Middle frontal gyrus (tissue), 1 donor: ENCODE measurements around the gene DCAF11.

ENCODE experiments used
- DNase-seq: peaks from one replicate; pipeline ENCODE4 v3.0.0-alpha.2; 2015; ENCODE audit warnings: low spot score; ENCODE audit errors: extremely low spot score

Gene DCAF11

DNA sequence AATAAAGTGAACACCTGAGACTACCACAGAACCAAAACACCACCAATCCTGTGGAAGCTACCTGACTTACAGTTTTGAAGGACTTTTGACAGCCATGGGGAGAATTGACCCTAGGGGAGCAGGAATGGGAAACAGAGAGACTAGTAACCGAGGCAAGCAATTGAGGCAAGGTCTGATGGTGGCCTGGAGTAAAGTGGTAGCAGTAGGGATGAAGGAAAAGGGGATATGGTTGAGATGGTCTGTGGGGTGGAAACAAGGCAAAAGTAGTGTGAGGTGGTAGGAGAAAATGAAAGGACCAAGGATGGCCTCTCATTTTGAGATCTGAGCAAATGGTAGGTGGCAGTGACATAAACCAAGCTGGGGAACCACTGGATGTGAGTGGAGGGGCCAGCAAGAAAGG, 42.3 kb downstream of the DCAF11 start:
- no peak for DNase-seq

DNA sequence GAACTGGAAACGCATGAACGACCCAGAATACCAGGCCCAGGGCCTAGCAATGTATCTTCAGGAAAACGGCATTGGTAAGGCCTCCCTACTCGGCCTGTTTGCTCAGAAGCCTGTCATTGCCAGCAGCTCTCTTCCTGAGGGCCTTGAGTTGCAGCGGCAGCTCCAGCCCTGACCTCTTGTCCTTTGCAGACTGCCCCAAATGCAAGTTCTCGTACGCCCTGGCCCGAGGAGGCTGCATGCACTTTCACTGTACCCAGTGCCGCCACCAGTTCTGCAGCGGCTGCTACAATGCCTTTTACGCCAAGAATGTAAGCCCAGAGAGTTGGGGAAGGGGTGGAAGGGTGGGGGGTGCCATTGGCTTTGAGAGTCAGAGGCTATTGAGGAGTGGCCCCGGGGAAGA, 42.8 kb downstream of the DCAF11 start:
- no peak for DNase-seq

DNA sequence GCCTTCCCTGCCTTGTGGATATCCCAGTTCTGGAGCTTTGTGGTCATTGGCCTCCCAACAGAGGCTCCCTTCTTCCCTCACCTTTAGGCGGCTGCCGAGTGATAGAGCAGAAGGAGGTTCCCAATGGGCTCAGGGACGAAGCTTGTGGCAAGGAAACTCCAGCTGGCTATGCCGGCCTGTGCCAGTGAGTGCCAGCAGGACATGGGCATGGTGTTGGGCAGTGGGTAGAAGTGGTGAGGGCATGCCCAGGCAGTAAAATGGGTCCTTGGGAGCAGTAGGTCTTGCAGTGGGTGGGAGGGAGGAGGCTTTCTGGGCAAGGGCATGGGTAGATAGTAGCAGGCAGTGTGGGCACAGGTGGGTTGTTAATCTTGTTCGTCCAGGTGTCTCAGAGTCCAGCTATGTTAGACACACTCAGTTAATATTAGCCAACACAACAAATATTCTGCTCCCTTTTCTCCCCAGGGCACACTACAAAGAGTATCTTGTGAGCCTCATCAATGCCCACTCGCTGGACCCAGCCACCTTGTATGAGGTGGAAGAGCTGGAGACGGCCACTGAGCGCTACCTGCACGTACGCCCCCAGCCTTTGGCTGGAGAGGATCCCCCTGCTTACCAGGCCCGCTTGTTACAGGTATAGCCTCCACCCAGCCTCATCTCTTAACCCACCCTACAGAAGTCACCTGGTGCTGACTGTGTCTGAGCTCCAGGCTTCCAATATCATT, 45.4 kb downstream of the DCAF11 start:
- no peak for DNase-seq

DNA sequence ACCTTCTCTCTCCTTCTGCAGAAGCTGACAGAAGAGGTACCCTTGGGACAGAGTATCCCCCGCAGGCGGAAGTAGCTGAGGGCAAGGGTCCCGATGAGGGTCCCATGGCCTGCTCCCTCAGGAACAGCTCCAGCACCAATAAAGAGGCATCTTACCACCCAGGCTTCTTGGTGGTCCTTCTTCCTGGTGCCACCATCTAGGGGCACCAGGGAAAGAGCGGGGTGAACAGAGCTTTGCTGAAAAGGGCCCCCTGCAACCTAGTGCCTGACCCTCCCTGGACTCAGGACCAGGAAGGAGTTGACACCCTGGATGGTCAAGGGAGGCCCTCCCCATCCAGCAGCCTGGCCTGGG, 45.9 kb downstream of the DCAF11 start:
- DNase-seq, result no peak

DNA sequence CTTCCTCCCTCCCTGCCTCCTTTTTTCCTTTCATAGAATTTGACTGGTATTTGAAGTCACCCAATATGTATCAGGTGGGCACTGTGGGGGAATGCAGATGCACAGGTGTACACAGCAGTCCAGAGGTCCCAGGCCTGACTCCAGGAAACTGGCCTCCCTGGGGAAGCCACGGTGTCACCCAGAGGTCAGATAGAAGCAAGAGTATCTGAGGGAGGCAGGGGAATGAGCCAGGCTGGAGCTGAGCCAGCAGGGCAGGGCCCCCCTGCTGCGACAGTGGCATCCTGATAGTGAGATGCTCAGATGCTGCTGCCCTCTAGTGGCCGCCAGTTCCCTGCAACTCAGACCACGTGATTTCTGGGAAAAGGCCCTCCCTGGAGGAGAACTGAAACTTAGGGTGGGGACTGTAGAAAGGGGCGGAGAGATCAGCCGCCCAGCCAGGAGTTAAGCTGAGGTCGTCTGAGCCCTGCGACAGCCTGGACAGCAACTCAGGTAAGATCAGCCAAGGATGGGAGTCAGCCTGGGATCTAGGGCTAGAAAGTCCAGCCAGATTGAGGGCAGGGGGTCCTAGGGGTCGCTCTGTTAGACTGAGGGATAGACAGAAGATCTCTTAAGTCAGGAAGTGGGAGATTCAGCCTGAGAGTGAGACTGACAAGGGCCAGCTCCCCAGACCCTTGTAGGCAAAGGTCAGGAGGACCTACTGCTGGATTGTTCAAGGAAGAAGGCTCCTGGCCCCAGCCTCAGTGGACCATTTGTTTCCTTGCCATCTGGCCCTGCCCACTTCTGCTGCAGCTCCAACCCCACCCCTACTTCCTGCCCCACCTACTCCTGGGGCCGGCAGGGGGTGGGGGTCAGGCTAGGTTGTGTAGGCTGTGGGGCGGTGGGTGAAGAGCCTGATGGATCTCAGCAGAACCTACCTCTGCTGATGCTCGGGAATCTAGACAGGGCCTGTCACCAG, 46.5 kb downstream of the DCAF11 start, which contains the start of gene IRF9:
IRF9 (plus strand) TSS at position 416 of the 955 bp plus-strand sequence. CDS start 880 bp downstream, outside the sequence.
- DNase-seq, result peak; percentile 93

DNA sequence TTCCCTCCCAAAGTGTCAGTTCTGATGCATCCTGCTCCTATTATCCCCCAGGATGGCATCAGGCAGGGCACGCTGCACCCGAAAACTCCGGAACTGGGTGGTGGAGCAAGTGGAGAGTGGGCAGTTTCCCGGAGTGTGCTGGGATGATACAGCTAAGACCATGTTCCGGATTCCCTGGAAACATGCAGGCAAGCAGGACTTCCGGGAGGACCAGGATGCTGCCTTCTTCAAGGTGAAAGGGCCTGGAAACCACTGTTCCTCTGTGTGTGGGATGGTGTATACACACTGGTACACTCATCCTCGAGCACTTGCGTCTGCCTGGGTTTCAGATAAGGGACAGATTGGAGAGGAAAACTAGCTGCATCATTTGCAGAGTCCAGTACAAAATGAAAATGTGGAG, 47.5 kb downstream of the DCAF11 start:
- DNase-seq, result no peak

DNA sequence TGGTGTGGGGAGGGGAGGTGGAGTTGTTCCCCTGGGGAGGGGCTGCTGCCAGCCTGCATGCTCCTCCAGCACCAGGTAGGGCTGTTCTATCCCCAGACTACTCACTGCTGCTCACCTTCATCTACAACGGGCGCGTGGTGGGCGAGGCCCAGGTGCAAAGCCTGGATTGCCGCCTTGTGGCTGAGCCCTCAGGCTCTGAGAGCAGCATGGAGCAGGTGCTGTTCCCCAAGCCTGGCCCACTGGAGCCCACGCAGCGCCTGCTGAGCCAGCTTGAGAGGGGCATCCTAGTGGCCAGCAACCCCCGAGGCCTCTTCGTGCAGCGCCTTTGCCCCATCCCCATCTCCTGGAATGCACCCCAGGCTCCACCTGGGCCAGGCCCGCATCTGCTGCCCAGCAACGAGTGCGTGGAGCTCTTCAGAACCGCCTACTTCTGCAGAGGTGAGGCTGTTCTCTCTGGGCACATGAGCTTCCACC, 50.0 kb downstream of the DCAF11 start:
- no peak for DNase-seq

DNA sequence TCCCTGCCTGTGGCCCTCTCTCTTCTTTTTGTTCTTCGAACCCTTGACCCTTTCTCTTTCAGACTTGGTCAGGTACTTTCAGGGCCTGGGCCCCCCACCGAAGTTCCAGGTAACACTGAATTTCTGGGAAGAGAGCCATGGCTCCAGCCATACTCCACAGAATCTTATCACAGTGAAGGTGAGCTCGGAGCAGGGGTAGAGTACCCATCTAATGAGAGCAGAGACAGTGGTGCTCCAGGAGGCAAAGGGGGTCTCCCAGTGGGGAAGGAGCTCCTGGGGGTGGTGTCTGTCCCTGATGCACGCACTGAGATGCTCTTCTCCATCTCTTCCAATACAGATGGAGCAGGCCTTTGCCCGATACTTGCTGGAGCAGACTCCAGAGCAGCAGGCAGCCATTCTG, 51.2 kb downstream of the DCAF11 start:
- no peak for DNase-seq

DNA sequence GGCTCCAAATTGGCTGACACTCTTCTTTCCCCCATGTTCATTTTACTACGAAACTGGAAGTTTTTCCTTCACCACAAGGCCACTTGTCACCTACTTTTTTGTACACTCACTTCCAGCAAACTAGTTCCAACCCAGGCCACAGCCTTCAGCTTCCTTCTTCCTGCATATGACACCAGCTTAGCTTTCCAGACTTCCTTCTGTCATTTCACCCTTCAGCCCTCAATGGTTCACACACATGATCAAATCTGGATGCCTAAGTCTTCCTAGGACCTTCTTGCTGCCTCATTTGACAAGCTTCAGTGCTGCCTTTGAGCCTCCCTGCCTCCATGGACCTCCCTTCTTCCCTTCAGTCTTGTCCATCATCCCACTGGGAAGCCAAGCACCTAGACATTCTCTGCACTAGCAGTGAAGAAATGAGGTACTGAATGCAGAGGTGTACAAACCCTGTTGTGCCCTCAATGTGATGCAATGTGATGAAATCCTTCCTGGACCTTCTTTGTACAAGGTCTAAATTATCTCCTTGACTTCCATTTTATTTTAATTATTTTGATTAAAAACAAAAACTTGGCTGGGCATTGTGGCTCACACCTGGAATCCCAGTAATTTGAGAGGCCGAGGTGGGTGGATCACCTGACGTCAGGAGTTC, 53.0 kb downstream of the DCAF11 start:
- DNase-seq, result no peak

DNA sequence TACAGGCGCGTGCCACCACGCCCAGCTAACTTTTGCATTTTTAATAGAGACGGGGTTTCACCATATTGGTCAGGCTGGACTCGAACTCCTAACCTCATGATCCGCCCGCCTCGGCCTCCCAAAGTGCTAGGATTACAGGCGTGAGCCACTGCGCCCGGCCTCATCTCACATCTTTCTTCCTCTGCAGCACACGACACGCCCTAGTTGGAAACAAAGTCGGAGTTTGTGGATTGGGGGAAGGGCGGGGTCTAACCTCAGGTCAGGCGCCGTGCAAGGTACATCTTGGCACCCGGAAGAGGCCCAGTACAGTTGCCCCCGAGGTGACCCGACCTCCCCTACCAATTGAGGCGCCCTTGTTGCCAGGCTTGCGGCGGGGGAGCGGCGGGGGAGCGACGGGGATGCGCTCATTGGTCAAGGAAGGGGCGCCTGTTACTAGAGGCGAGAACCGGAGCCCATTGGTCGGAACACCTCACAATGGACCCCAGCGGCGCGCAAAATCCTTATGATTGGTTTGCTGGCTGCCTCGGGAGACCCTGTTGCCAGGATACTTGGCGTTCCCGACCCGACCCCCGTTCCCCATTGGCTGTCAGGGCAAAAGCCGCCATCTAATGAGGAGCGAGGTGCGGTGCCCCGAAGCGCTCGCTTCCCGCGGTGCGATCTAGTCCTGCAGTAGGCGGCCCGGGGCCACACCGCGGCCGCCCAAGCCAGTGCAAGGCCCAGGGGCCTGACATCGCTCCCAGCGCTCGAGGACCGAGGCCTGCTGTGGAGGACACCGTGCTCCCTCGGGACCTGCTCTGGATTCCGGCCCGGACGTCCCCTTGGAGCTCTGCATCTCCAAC, 57.1 kb downstream of the DCAF11 start, which contains the start of gene REC8:
REC8 (plus strand) TSS at position 659 of the 839 bp plus-strand sequence. CDS start 473 bp downstream, outside the sequence.
- DNase-seq, result peak; percentile 83

DNA sequence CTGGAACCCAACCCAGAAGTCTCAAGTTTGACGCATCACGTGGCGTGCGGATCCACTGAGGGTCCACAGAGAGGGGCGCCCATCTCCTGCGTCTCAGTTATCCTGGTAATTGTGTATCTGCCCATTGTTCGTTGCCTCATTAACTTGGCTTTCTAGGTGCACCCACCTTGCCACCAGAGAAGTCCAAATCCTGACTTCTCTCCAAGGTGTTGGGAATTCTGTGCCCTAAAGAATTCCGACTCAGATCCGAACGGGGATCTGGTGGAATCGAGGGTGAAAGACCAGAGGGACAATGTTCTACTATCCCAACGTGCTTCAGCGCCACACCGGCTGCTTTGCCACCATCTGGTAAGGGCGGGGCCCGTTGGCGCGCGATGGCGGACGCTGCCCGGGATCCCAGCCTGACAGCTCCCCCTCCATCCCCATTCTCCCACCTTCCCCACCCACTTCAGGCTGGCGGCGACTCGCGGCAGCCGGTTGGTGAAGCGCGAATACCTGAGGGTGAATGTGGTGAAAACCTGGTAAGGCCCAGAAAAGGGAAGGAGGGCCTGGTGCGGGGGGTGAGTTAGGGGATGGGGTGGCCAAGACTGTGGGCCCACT, 57.8 kb downstream of the DCAF11 start:
- DNase-seq, result no peak

DNA sequence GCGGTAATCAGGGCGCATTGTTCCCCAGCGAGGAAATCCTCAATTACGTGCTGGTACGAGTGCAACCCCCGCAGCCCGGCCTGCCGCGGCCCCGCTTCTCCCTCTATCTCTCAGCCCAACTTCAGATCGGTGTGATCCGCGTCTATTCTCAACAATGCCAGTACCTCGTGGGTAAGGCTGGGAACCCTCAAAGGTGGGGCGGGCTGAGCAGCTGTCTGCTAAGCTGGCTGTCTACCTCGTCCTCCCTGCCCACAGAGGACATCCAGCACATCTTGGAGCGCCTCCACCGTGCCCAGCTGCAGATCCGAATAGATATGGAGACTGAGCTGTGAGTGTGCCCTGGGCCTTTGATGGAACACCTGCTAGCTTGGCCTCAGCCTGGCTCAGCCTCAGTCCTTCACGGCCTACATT, 58.3 kb downstream of the DCAF11 start:
- no peak for DNase-seq
